ENCODE results near the gene WIZ. TPM values are rescaled to one million over a fixed set of nuclear protein-coding genes. Genes with fewer than 3 reads are reported as not detected.
A peak's percentile ranks its signal among the peaks of the same experiment; 100 is the strongest.

The WIZ gene
- total and polyA plus RNA-seq, 2 of the 4 experiments (the other 2 are of a cell fraction): 0.90 to 27.1 TPM

DNA sequence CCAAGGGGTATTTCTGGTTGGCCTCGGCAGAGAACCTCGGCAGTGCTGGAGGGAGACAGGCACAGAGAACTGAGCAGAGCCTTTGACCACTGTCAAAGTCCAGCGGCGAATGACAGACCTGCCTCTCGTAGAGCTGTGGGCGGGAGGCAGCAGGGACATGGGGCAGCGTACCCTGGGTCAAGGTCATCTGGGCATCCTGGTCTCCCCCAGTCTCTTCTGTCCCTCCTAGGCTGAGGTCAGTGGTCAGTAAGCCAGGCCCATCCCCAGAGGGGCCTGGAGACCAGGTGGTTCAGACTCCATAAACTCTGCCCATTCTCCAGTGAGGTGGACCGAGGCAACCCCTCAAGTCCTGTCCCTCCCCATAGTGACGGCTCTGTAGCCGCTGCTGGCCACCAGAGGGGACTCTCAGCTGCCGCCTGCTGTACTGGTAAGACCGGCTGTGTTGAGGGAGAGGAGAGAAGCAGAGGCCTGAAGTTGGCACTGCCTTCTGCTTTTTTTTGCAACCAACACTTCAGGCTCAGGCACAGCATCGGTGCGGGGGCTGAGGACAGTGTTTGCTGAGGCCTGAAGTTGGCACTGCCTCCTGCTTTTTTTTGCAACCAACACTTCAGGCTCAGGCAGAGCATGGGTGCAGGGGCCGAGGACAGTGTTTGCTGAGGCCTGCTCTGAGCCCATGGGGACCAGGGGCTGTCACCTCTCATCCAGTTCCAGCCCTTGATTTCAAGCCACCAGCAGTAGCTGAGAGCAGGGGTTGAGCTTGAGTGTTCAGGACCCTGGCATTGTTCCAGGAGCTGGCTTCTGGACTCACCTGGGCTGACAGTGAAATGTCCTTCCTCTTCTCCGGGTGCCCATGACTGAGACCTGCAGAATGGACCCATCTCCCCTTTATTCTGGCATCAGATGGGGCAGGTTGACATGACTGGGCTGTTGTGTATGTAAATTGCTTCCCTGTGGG is 29.9 kb upstream of the WIZ start, which contains the start of gene PGLYRP2:
TSS of gene PGLYRP2 (minus strand) at position 111 of the 955 bp plus-strand sequence. CDS start 130 bp downstream, outside the sequence.
- no peak within 1 kb of the TSS for H4K91ac ChIP-seq (ENCODE audit: insufficient read depth, low read depth, low read length)
- dilution Hi-C loops (cut with HindIII; ENCODE audit: low sequenced_read_pairs, unreplicated experiment): no loop called here

More for the DNA sequence above, 29.9 kb upstream of the WIZ start, which contains the start of gene PGLYRP2:
- Histone ChIP-seq H3K9me3 (ENCODE audit: control insufficient read depth, insufficient read depth, low read length) (no peaks in the 10 kb centered on the region), H3K9me1 (ENCODE audit: insufficient read depth, low read length) (no peaks in the 10 kb centered on the region), H3K14ac (replicated peaks; ENCODE audit: low read depth, low read length) (no peak within 1 kb of the TSS), H4K5ac (ENCODE audit: low read depth, low read length) (no peak within 1 kb of the TSS), H3K9ac (ENCODE audit: low read depth, low read length) (no peak within 1 kb of the TSS), H3K4me2 (ENCODE audit: low read depth, low read length) (no peak within 1 kb of the TSS), H2AFZ (replicated peaks; ENCODE audit: low read length, poor library complexity) (no peak within 1 kb of the TSS), H2AK5ac (ENCODE audit: low read depth, low read length) (no peak within 1 kb of the TSS), H2BK5ac (ENCODE audit: low read depth, low read length, poor library complexity, severe bottlenecking) (no peak within 1 kb of the TSS), H3K18ac (ENCODE audit: low read depth, low read length) (no peak within 1 kb of the TSS), H3K4ac (ENCODE audit: low read depth, low read length) (no peak within 1 kb of the TSS), H3K56ac (ENCODE audit: extremely low read depth, insufficient read depth, low read length) (no peak within 1 kb of the TSS), H2BK15ac (ENCODE audit: low read depth, low read length) (no peak within 1 kb of the TSS), H3K27me3 (ENCODE audit: control insufficient read depth, insufficient read depth, low read length) (no peaks in the 10 kb centered on the region), H2AK9ac (replicated peaks; ENCODE audit: low read depth, low read length, poor library complexity) (peak within 1 kb of the TSS; percentile 50), H3K36me3 (ENCODE audit: control insufficient read depth, insufficient read depth, low read length) (no peaks in the 10 kb centered on the region), H3K4me3 (ENCODE audit: insufficient read depth, low read depth, low read length) (no peak within 1 kb of the TSS), H3K23ac (ENCODE audit: low read depth, low read length) (no peak within 1 kb of the TSS), H3K79me1 (ENCODE audit: low read depth in 1 of 2, low read length in 2 of 2) (no peaks in the 10 kb centered on the region), H3K4me1 (ENCODE audit: control insufficient read depth, insufficient read depth, low read length) (no peaks in the 10 kb centered on the region), H4K8ac (ENCODE audit: low read depth in 2 of 2, low read length in 2 of 2) (no peak within 1 kb of the TSS), H2BK20ac (ENCODE audit: low read depth, low read length) (no peak within 1 kb of the TSS), H2BK120ac (ENCODE audit: low read depth, low read length) (no peak within 1 kb of the TSS), H3K27ac (ENCODE audit: insufficient read depth, low read length) (no peak within 1 kb of the TSS), H4K20me1 (ENCODE audit: insufficient read depth, low read length) (no peaks in the 10 kb centered on the region)
- TF ChIP-seq, protein P1, sequence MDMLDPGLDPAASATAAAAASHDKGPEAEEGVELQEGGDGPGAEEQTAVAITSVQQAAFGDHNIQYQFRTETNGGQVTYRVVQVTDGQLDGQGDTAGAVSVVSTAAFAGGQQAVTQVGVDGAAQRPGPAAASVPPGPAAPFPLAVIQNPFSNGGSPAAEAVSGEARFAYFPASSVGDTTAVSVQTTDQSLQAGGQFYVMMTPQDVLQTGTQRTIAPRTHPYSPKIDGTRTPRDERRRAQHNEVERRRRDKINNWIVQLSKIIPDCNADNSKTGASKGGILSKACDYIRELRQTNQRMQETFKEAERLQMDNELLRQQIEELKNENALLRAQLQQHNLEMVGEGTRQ (IDR thresholded peaks at IDR 0.05; ENCODE audit: low read depth, low read length): no peak
- TF ChIP-seq RFX5 (IDR thresholded peaks at IDR 0.05; ENCODE audit: low read depth, low read length) (no peak), RAD21 (IDR thresholded peaks at IDR 0.05; ENCODE audit: low read length) (no peak)
- ChIA-PET POLR2A (ENCODE audit: unreplicated experiment) (no interaction called here), CTCF (no interaction called here)
- 56% methylated on average over 5 of the region's 16 CpGs; no CpG with 5 or more reads in 1 of the 2 experiments for WGBS, 2 experiments (ENCODE audit: extremely low coverage in 2 of 2, insufficient read length in 1 of 2)
- peak; percentile 21; the same call in 1 of the 2 replicates for ATAC-seq (ENCODE audit: low read depth)
- intact Hi-C loops (cut with micrococcal nuclease): no loop called here
- in situ Hi-C loops (cut with MboI; ENCODE audit: low sequenced_read_pairs): no loop called here
- no peak for DNase-seq
- BruUV-seq (replicated peaks): no TSS peak

All from IMR-90 (cell line).